ENCODE data around the gene CTDSPL. TPM values are rescaled to one million over a fixed set of nuclear protein-coding genes. Genes with fewer than 3 reads are reported as not detected.
A peak's percentile ranks its signal among the peaks of the same experiment; 100 is the strongest.

CTDSPL gene
- total and polyA plus RNA-seq, 11 donors: 9.2 to 54.6 (median 36.0) TPM

DNA sequence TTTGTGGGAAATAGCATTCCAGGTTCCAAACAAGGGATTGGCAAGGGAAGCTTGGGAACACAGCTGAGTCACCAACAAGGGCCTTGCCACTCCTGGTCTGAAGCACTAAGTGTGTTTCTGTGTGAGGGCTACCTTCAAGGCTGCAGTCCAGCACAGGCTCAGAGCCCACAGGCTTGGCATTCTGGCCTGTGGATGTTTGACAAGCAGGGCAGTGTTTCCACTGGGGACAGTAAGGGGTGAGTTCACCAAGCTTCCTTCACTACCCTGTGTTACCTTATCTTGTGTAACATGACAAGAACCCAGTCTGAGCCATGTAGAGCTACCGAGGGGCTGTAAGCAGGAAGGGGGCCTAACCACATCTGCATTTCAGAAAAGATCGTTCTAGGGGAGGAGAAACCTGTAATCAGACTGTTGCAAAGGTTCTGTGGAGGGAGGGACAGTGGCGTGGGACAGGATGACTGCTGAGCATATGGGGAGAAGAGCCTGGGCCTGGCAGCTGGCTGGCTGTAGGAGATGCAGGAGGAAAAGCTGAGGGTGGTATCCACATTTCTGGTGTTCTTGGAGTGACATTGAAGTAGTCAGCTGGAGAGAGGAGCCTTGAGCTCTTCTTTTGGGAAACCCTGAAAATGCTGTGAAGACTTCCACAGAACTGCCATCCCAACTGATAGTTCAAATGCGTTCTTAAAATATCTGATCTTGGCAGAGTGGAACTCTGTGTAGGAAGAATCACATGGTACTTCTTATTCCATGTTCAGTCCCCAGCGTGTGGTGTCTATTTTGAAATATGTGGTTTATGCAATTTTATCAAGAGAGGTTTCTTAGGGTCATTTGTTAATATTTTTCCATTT, 61.3 kb downstream of the CTDSPL start:
- H3K9me3 ChIP-seq: no peaks in the 10 kb centered on the region
- H3K36me3 ChIP-seq: no peaks in the 10 kb centered on the region
- H3K4me3 ChIP-seq: no peak overlapping the region
- ATAC-seq (peak; percentile 65 to 84 (median 78)), DNase-seq (peak in 2 of 5 donors; percentile 61)
- TF ChIP-seq, protein P1, sequence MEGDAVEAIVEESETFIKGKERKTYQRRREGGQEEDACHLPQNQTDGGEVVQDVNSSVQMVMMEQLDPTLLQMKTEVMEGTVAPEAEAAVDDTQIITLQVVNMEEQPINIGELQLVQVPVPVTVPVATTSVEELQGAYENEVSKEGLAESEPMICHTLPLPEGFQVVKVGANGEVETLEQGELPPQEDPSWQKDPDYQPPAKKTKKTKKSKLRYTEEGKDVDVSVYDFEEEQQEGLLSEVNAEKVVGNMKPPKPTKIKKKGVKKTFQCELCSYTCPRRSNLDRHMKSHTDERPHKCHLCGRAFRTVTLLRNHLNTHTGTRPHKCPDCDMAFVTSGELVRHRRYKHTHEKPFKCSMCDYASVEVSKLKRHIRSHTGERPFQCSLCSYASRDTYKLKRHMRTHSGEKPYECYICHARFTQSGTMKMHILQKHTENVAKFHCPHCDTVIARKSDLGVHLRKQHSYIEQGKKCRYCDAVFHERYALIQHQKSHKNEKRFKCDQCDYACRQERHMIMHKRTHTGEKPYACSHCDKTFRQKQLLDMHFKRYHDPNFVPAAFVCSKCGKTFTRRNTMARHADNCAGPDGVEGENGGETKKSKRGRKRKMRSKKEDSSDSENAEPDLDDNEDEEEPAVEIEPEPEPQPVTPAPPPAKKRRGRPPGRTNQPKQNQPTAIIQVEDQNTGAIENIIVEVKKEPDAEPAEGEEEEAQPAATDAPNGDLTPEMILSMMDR (IDR thresholded peaks at IDR 0.05): no peak
- no peak for TF ChIP-seq POLR2A (IDR thresholded peaks at IDR 0.05)
- peaks cover 0 to 81% (median 44%) of the 10 kb centered on the region in 12 donors for H3K4me1 ChIP-seq
- no peaks in the 10 kb centered on the region for H3K27me3 ChIP-seq
- intact Hi-C loops (cut with DNase I): no loop called here
- peak overlapping the region in 11 of 12 donors; percentile 55 to 78 (median 68) for H3K27ac ChIP-seq
- WGBS, 4 donors: 37 to 53% (median 48%) methylated on average over 5 of the region's 5 CpGs

DNA sequence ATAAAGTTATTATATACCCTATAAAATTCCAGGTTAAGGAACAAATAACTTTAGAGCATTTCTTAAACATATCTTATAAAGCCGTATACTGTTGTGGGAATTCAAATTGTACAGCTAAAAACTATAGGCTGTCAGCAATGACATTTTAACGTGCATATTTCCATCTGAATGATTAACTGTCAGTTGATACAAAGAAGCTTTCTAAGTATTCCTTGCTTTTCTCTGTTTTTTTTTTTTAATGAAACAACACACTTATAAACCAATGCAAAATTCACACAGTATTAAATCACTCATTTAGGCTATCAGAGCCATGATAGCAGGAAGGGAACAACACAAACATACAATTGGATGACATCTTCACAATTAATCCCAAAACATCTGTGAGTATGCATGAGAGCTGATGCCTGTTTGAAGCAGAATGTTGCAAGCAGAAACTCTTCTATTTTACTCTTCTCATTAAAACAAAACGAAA, 61.9 kb downstream of the CTDSPL start:
- Histone ChIP-seq H3K4me1 (peaks cover 0 to 74% (median 44%) of the 10 kb centered on the region in 12 donors), H3K27ac (peak overlapping the region in 11 of 12 donors; percentile 0 to 78 (median 68)), H3K4me3 (no peak overlapping the region), H3K36me3 (no peaks in the 10 kb centered on the region), H3K9me3 (no peaks in the 10 kb centered on the region), H3K27me3 (no peaks in the 10 kb centered on the region)
- intact Hi-C loops (cut with DNase I): no loop called here
- TF ChIP-seq POLR2A (IDR thresholded peaks at IDR 0.05): no peak
- TF ChIP-seq, protein P1 (IDR thresholded peaks at IDR 0.05): no peak
- DNase-seq (no peak), ATAC-seq (no peak)
- 64 to 79% (median 67%) methylated on average over 3 of the region's 3 CpGs for WGBS, 4 donors

DNA sequence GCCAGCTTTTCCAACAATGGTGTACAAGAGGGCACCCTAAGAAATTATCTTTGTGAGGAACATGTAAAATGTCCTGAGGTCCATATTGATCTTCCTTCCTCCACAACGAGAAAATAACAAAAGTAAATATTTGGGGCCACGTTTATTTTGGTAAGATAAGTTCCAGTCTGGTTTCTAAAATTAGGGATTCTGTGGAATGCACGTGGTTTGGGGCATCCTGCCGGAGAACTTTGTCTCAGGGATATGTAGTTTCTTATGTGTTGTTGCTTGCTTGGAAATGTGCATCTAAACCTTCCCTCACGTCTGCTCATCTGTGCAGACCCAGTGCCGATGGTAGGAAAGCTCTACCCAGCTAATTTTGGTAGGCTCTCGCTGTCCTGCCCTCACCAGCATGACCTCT, 62.8 kb downstream of the CTDSPL start:
- no peaks in the 10 kb centered on the region for H3K36me3 ChIP-seq
- peaks cover 0 to 8% (median 0%) of the 10 kb centered on the region in 12 donors for H3K9me3 ChIP-seq
- DNase-seq: no peak
- no peaks in the 10 kb centered on the region for H3K27me3 ChIP-seq
- peaks cover 0 to 73% (median 44%) of the 10 kb centered on the region in 12 donors for H3K4me1 ChIP-seq
- H3K4me3 ChIP-seq: no peak overlapping the region
- peak overlapping the region in 9 of 12 donors; percentile 55 to 78 (median 68) for H3K27ac ChIP-seq
- intact Hi-C loops (cut with DNase I): no loop called here
- ATAC-seq: no peak
- 42 to 67% (median 47%) methylated on average over 7 of the region's 7 CpGs for WGBS, 4 donors
- TF ChIP-seq, protein P1 (IDR thresholded peaks at IDR 0.05): no peak
- TF ChIP-seq POLR2A (IDR thresholded peaks at IDR 0.05): no peak

DNA sequence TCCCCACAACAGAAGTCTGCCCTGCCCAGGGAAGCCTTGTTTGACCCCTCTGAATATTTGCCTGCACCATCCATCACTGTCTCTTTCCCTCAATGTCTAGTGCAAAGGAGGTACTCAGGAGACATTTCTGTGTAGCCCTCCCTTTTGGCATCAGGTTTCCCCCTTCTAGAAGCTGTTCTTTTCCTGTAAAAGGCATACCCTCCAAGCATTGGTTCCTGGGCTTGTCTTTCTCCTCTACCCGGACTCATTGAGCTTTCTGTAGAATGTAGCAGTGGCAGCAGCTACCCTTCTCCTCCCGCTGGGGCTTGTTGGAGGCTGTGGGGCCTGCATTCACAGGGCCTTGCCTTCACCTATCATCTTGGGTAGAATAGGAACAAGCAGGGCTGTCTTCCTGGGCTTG, 63.5 kb downstream of the CTDSPL start:
- no peaks in the 10 kb centered on the region for H3K27me3 ChIP-seq
- H3K4me3 ChIP-seq: no peak overlapping the region
- peaks cover 0 to 67% (median 43%) of the 10 kb centered on the region in 12 donors for H3K4me1 ChIP-seq
- peak overlapping the region in 6 of 12 donors; percentile 3 to 77 (median 54) for H3K27ac ChIP-seq
- peaks cover 0 to 10% (median 0%) of the 10 kb centered on the region in 12 donors for H3K9me3 ChIP-seq
- WGBS, 4 donors: 61 to 92% (median 71%) methylated on average over 2 of the region's 2 CpGs
- ATAC-seq: no peak
- H3K36me3 ChIP-seq: no peaks in the 10 kb centered on the region
- DNase-seq: no peak
- no peak for TF ChIP-seq POLR2A (IDR thresholded peaks at IDR 0.05)
- intact Hi-C loops (cut with DNase I): no loop called here
